ENCODE data around the gene CCDC141. TPM values are rescaled to one million over a fixed set of nuclear protein-coding genes. Genes with fewer than 3 reads are reported as not detected.

Gene CCDC141
- total and polyA plus RNA-seq, 2 experiments from 2014 or later, result 11.7 to 13.4 TPM

GRCh38 chr2:178836807-178837206 is 213.1 kb downstream of the CCDC141 start:
- DNase-seq (ENCODE audit: low spot score), result peak; percentile 38
- Histone ChIP-seq H3K79me2 (replicated peaks; ENCODE audit: insufficient read depth) (no peaks in the 10 kb centered on the region), H3K4me1 (ENCODE audit: insufficient read depth) (no peaks in the 10 kb centered on the region; the same call in 1 of the 2 replicates), H3K27me3 (ENCODE audit: insufficient read depth) (no peaks in the 10 kb centered on the region), H2AFZ (no peak overlapping the region), H3K9me2 (ENCODE audit: insufficient read depth) (peaks cover 6% of the 10 kb centered on the region; the same call in 1 of the 2 replicates), H3K4me2 (no peak overlapping the region), H3K27ac (ENCODE audit: low read depth) (no peak overlapping the region), H3K36me3 (ENCODE audit: insufficient read depth) (no peaks in the 10 kb centered on the region), H3K4me3 (no peak overlapping the region), H3F3A (replicated peaks; ENCODE audit: low read depth) (no peaks in the 10 kb centered on the region), H4K20me1 (replicated peaks; ENCODE audit: insufficient read depth) (no peaks in the 10 kb centered on the region)
- TF ChIP-seq EZH2phosphoT487 (IDR thresholded peaks at IDR 0.05; ENCODE audit: unreplicated experiment) (no peak), STAT1 (IDR thresholded peaks at IDR 0.05; ENCODE audit: unreplicated experiment) (no peak), CREB1 (CRISPR knock-in tag; IDR thresholded peaks at IDR 0.05; ENCODE audit: low read depth) (no peak), ZNF331 (CRISPR knock-in tag; IDR thresholded peaks at IDR 0.05; ENCODE audit: low read depth) (no peak), JUNB (IDR thresholded peaks at IDR 0.05; ENCODE audit: unreplicated experiment) (no peak), POLR2AphosphoS5 (IDR thresholded peaks at IDR 0.05; ENCODE audit: low read depth) (no peak), ZNF114 (CRISPR knock-in tag; IDR thresholded peaks at IDR 0.05) (no peak), EZH2 (IDR thresholded peaks at IDR 0.05; ENCODE audit: low read depth, unreplicated experiment) (no peak), ETS1 (IDR thresholded peaks at IDR 0.05) (no peak), NANOG (IDR thresholded peaks at IDR 0.05; ENCODE audit: borderline replicate concordance) (no peak)
- TF ChIP-seq, protein P1, sequence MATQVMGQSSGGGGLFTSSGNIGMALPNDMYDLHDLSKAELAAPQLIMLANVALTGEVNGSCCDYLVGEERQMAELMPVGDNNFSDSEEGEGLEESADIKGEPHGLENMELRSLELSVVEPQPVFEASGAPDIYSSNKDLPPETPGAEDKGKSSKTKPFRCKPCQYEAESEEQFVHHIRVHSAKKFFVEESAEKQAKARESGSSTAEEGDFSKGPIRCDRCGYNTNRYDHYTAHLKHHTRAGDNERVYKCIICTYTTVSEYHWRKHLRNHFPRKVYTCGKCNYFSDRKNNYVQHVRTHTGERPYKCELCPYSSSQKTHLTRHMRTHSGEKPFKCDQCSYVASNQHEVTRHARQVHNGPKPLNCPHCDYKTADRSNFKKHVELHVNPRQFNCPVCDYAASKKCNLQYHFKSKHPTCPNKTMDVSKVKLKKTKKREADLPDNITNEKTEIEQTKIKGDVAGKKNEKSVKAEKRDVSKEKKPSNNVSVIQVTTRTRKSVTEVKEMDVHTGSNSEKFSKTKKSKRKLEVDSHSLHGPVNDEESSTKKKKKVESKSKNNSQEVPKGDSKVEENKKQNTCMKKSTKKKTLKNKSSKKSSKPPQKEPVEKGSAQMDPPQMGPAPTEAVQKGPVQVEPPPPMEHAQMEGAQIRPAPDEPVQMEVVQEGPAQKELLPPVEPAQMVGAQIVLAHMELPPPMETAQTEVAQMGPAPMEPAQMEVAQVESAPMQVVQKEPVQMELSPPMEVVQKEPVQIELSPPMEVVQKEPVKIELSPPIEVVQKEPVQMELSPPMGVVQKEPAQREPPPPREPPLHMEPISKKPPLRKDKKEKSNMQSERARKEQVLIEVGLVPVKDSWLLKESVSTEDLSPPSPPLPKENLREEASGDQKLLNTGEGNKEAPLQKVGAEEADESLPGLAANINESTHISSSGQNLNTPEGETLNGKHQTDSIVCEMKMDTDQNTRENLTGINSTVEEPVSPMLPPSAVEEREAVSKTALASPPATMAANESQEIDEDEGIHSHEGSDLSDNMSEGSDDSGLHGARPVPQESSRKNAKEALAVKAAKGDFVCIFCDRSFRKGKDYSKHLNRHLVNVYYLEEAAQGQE (IDR thresholded peaks at IDR 0.05; ENCODE audit: unreplicated experiment), result no peak
- TF ChIP-seq, protein P2, sequence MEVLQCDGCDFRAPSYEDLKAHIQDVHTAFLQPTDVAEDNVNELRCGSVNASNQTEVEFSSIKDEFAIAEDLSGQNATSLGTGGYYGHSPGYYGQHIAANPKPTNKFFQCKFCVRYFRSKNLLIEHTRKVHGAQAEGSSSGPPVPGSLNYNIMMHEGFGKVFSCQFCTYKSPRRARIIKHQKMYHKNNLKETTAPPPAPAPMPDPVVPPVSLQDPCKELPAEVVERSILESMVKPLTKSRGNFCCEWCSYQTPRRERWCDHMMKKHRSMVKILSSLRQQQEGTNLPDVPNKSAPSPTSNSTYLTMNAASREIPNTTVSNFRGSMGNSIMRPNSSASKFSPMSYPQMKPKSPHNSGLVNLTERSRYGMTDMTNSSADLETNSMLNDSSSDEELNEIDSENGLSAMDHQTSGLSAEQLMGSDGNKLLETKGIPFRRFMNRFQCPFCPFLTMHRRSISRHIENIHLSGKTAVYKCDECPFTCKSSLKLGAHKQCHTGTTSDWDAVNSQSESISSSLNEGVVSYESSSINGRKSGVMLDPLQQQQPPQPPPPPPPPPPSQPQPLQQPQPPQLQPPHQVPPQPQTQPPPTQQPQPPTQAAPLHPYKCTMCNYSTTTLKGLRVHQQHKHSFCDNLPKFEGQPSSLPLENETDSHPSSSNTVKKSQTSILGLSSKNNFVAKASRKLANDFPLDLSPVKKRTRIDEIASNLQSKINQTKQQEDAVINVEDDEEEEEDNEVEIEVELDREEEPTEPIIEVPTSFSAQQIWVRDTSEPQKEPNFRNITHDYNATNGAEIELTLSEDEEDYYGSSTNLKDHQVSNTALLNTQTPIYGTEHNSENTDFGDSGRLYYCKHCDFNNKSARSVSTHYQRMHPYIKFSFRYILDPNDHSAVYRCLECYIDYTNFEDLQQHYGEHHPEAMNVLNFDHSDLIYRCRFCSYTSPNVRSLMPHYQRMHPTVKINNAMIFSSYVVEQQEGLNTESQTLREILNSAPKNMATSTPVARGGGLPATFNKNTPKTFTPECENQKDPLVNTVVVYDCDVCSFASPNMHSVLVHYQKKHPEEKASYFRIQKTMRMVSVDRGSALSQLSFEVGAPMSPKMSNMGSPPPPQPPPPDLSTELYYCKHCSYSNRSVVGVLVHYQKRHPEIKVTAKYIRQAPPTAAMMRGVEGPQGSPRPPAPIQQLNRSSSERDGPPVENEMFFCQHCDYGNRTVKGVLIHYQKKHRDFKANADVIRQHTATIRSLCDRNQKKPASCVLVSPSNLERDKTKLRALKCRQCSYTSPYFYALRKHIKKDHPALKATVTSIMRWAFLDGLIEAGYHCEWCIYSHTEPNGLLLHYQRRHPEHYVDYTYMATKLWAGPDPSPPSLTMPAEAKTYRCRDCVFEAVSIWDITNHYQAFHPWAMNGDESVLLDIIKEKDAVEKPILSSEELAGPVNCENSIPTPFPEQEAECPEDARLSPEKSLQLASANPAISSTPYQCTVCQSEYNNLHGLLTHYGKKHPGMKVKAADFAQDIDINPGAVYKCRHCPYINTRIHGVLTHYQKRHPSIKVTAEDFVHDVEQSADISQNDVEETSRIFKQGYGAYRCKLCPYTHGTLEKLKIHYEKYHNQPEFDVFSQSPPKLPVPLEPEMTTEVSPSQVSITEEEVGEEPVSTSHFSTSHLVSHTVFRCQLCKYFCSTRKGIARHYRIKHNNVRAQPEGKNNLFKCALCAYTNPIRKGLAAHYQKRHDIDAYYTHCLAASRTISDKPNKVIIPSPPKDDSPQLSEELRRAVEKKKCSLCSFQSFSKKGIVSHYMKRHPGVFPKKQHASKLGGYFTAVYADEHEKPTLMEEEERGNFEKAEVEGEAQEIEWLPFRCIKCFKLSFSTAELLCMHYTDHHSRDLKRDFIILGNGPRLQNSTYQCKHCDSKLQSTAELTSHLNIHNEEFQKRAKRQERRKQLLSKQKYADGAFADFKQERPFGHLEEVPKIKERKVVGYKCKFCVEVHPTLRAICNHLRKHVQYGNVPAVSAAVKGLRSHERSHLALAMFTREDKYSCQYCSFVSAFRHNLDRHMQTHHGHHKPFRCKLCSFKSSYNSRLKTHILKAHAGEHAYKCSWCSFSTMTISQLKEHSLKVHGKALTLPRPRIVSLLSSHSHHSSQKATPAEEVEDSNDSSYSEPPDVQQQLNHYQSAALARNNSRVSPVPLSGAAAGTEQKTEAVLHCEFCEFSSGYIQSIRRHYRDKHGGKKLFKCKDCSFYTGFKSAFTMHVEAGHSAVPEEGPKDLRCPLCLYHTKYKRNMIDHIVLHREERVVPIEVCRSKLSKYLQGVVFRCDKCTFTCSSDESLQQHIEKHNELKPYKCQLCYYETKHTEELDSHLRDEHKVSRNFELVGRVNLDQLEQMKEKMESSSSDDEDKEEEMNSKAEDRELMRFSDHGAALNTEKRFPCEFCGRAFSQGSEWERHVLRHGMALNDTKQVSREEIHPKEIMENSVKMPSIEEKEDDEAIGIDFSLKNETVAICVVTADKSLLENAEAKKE (CRISPR knock-in tag; IDR thresholded peaks at IDR 0.05), result no peak
- TF ChIP-seq, protein P3, sequence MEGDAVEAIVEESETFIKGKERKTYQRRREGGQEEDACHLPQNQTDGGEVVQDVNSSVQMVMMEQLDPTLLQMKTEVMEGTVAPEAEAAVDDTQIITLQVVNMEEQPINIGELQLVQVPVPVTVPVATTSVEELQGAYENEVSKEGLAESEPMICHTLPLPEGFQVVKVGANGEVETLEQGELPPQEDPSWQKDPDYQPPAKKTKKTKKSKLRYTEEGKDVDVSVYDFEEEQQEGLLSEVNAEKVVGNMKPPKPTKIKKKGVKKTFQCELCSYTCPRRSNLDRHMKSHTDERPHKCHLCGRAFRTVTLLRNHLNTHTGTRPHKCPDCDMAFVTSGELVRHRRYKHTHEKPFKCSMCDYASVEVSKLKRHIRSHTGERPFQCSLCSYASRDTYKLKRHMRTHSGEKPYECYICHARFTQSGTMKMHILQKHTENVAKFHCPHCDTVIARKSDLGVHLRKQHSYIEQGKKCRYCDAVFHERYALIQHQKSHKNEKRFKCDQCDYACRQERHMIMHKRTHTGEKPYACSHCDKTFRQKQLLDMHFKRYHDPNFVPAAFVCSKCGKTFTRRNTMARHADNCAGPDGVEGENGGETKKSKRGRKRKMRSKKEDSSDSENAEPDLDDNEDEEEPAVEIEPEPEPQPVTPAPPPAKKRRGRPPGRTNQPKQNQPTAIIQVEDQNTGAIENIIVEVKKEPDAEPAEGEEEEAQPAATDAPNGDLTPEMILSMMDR (conservative IDR thresholded peaks at IDR 0.05; ENCODE audit: low read depth in 2 of 2), result no peak
- H3K4me3 Mint-ChIP-seq, result no peak overlapping the region
- peak; percentile 56; the same call in 2 of the 3 replicates for ATAC-seq
- no peaks in the 10 kb centered on the region for H3K9me3 Mint-ChIP-seq
- H3K36me3 Mint-ChIP-seq (ENCODE audit: low read depth), result peaks cover 10% of the 10 kb centered on the region
- peaks cover 9% of the 10 kb centered on the region for H3K4me1 Mint-ChIP-seq
- H3K27ac Mint-ChIP-seq, result no peak overlapping the region
- H3K27me3 Mint-ChIP-seq (ENCODE audit: insufficient read depth, low read depth, poor library complexity), result peaks cover 2% of the 10 kb centered on the region

Measured in GM23338 (cell line).